ENCODE measurements around the gene RETN.

- TF ChIP-seq CTCF (IDR thresholded peaks at IDR 0.05) (no peak), SMC3 (IDR thresholded peaks at IDR 0.05) (no peak), CBX8 (IDR thresholded peaks at IDR 0.05) (no peak), JUNB (IDR thresholded peaks at IDR 0.05) (no peak), SREBF2 (IDR thresholded peaks at IDR 0.05) (no peak), HDAC2 (IDR thresholded peaks at IDR 0.05) (no peak), HOXB13 (CRISPR knock-in tag; IDR thresholded peaks at IDR 0.05; ENCODE audit: low read depth) (no peak), TP53 (CRISPR knock-in tag; IDR thresholded peaks at IDR 0.05) (no peak), ZC3H11A (IDR thresholded peaks at IDR 0.05) (no peak), RAD21 (conservative IDR thresholded peaks at IDR 0.05 in 1 of 2, IDR thresholded peaks at IDR 0.05 in 1 of 2) (no peak), RFX5 (IDR thresholded peaks at IDR 0.05) (no peak)
Measured at GRCh38 chr19:7662657-7663056, 6.2 kb upstream of the RETN start.
